ENCODE measurements around the gene GNPTAB. TPM values are rescaled to one million over a fixed set of nuclear protein-coding genes. Genes with fewer than 3 reads are reported as not detected.
"Not testable (repeated sequence)": the region's sequence is repeated elsewhere in the genome, so short reads cannot be mapped to it uniquely, and the experiment has no call there.

GNPTAB gene
- total and polyA plus RNA-seq, 11 donors: 18.0 to 61.2 (median 44.9) TPM

DNA sequence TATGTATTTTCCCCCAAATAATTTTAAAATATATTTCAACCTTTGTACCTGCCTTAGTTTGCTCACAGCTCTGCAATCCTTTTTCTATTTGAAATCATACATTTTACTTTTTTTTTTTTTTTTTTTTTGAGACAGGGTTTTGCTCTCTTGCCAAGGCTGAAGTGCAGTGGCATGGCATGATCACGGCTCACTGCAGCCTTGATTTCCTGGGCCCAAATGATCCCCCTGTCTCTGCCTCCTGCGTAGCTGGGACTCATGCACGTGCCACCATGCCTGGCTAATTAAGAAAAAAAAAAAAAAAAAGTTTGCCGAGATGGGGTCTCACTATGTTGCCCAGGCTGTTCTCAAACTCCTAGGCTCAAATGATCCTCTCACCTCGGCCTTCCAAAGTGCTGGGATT is 90.2 kb downstream of the GNPTAB start:
- peaks cover 0 to 92% (median 64%) of the 10 kb centered on the region in 9 donors for H3K36me3 ChIP-seq
- DNase-seq (no peak), ATAC-seq (no peak)
- intact Hi-C loops (cut with DNase I): loop anchor here in 1 of 10 donors (10.0 kb wide), 1 partner anchor 246 kb away; no protein-coding TSS in a partner anchor
- TF ChIP-seq, protein P1, sequence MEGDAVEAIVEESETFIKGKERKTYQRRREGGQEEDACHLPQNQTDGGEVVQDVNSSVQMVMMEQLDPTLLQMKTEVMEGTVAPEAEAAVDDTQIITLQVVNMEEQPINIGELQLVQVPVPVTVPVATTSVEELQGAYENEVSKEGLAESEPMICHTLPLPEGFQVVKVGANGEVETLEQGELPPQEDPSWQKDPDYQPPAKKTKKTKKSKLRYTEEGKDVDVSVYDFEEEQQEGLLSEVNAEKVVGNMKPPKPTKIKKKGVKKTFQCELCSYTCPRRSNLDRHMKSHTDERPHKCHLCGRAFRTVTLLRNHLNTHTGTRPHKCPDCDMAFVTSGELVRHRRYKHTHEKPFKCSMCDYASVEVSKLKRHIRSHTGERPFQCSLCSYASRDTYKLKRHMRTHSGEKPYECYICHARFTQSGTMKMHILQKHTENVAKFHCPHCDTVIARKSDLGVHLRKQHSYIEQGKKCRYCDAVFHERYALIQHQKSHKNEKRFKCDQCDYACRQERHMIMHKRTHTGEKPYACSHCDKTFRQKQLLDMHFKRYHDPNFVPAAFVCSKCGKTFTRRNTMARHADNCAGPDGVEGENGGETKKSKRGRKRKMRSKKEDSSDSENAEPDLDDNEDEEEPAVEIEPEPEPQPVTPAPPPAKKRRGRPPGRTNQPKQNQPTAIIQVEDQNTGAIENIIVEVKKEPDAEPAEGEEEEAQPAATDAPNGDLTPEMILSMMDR (IDR thresholded peaks at IDR 0.05): no peak
- no peak for TF ChIP-seq POLR2A (IDR thresholded peaks at IDR 0.05)
- no peak overlapping the region for H3K4me3 ChIP-seq
- H3K27ac ChIP-seq: no peak overlapping the region
- 85 to 95% (median 94%) methylated on average over 5 of the region's 5 CpGs for WGBS, 4 donors
- peaks cover 0 to 6% (median 0%) of the 10 kb centered on the region in 12 donors for H3K4me1 ChIP-seq
- H3K27me3 ChIP-seq: no peaks in the 10 kb centered on the region
- H3K9me3 ChIP-seq: no peaks in the 10 kb centered on the region

DNA sequence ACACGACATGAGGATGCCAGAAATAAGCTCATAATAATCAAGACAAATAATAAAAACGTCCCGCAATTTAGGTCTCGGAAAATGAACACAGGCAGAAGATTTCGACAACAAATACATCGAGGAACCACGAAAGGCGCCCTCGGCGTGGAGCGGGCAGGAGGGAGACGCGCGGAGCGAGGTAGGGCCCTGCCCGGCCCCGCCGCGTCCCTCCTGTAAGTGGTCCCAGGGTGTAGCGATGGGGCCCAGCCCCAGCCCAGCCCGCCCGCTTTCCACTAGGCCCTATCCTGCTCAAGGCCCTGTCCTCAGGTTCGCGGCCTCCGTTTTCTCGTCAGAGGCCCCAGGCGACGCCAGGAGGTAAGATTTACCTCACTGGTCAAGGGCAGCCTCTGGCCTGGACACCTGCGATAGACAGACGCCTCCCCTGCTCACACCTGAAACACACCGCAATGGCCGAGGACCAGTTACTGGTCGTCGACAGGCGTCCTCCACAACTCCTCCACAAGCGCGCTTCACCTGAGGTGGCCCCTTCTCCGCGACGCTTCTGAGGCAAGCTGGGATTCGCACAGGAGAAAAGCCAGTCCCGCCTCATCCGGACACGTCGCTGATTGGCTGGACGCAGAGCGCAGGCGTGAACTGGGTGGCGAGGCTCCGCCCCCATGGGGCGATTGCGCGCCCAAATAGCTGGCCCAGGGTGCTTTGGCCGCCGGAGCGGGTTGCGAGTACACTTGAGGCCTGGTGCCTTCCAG is 91.7 kb downstream of the GNPTAB start, which contains the start of gene SYCP3:
Gene SYCP3, minus strand, starts transcription at position 543 of the 746 bp plus-strand sequence. CDS start 1,527 bp downstream, outside the sequence.
- TF ChIP-seq POLR2A (IDR thresholded peaks at IDR 0.05): no peak
- TF ChIP-seq, protein P1 (IDR thresholded peaks at IDR 0.05): no peak
- ATAC-seq: peak in 2 of 4 donors; percentile 42 to 62
- WGBS, 4 donors: 97 to 98% (median 98%) methylated on average over 55 to 57 of the region's 57 CpGs
- H3K27ac ChIP-seq: no peak within 1 kb of the TSS
- intact Hi-C loops (cut with DNase I): no loop called here
- H3K9me3 ChIP-seq: no peaks in the 10 kb centered on the region
- H3K4me1 ChIP-seq: peaks cover 0 to 6% (median 0%) of the 10 kb centered on the region in 12 donors
- H3K4me3 ChIP-seq: no peak within 1 kb of the TSS
- DNase-seq: peak in 1 of 5 donors; percentile 61
- peaks cover 0 to 90% (median 49%) of the 10 kb centered on the region in 9 donors for H3K36me3 ChIP-seq
- H3K27me3 ChIP-seq: no peaks in the 10 kb centered on the region

DNA sequence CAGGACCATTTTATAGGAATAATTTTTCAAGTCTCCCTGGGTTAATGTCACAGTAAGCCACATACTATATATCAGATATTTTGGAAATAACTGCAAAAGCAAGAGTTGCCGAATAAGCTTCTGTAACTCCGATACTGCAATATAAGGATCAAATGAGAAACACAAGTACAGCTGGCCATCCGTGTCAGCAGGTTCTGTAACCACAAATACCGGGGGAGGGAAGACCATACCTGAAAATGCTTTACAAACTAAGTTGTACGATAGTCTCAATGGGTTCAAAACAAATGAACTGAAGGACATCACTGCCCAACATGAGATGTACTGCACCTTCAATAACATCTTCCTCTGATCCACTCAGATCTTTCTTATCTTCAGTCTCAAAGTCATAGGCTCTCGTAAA is 93.3 kb downstream of the GNPTAB start:
- Histone ChIP-seq H3K4me1 (no peaks in the 10 kb centered on the region), H3K36me3 (peaks cover 0 to 89% (median 47%) of the 10 kb centered on the region in 9 donors), H3K27me3 (no peaks in the 10 kb centered on the region), H3K4me3 (no peak overlapping the region), H3K27ac (no peak overlapping the region), H3K9me3 (no peaks in the 10 kb centered on the region)
- no peak for ATAC-seq
- intact Hi-C loops (cut with DNase I): no loop called here
- TF ChIP-seq, protein P1 (IDR thresholded peaks at IDR 0.05): no peak
- TF ChIP-seq POLR2A (IDR thresholded peaks at IDR 0.05): no peak
- 86 to 95% (median 94%) methylated on average over 6 of the region's 6 CpGs for WGBS, 4 donors
- no peak for DNase-seq

DNA sequence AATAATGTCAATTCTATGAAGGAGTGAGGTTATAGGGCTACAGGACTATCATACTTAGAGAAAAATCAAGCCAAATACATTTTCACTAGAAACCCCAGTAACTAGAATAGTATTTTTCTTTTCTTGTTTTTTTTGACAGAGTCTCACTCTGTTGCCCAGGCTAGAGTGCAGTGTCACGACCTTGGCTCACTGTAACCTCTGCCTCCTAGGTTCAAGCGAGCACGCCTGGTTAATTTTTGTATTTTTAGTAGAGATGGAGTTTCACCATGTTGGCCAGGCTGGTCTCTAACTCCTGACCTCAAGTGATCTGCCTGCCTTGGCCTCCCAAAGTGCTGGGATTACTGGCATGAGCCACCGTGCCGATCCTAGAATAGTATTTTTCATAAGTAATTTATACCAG is 96.3 kb downstream of the GNPTAB start:
- H3K4me1 ChIP-seq; H3K27me3 ChIP-seq; DNase-seq; H3K4me3 ChIP-seq; H3K9me3 ChIP-seq; intact Hi-C loops (cut with DNase I); H3K27ac ChIP-seq; ATAC-seq: not testable (repeated sequence)
- H3K36me3 ChIP-seq: peaks cover 0 to 100% (median 54%) of the 10 kb centered on the region in 9 donors
- 92 to 96% (median 94%) methylated on average over 5 of the region's 5 CpGs for WGBS, 4 donors
